GM12864 (cell line): Measurements from ENCODE around the gene KCNQ1.

Source experiments
- DNase-seq: peaks from one replicate; pipeline ENCODE4 v3.0.0-alpha.2; 2011; ENCODE audit warnings: low read depth
- H3K4me3 ChIP-seq: 2 replicates; pipeline ENCODE4 v1.5.1; 2011; ENCODE audit warnings: mild to moderate bottlenecking, low read depth, low read length, control low read depth
- CTCF ChIP-seq: IDR thresholded peaks from 2 replicates; pipeline ENCODE4 v1.5.1; 2011; ENCODE audit warnings: low read depth, mild to moderate bottlenecking, moderate library complexity, low read length, control low read depth, inconsistent platforms; ENCODE audit errors: missing control alignments

The KCNQ1 gene

DNA sequence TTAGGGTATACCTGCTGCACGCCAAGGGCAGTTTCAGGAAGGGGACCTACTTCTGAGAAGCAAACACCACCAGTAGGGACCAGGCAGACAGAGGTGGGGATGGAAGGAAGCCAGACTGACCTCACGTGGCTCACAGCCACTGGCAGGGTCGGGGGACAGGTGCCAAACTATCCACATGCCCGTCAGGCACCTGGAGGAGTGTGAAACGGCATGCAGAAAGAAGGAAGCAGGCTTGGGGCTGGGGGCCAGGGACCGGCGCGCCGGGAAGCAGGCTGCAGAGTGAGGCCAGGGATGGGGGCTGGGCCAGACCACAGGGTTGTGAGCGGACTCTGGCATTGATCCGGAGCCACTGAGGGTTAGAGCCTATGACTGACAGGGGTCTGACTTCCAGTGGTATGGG lies 393.3 kb downstream of the KCNQ1 start:
- no peak for TF ChIP-seq CTCF
- H3K4me3 ChIP-seq: no peak overlapping the region
- no peak for DNase-seq

DNA sequence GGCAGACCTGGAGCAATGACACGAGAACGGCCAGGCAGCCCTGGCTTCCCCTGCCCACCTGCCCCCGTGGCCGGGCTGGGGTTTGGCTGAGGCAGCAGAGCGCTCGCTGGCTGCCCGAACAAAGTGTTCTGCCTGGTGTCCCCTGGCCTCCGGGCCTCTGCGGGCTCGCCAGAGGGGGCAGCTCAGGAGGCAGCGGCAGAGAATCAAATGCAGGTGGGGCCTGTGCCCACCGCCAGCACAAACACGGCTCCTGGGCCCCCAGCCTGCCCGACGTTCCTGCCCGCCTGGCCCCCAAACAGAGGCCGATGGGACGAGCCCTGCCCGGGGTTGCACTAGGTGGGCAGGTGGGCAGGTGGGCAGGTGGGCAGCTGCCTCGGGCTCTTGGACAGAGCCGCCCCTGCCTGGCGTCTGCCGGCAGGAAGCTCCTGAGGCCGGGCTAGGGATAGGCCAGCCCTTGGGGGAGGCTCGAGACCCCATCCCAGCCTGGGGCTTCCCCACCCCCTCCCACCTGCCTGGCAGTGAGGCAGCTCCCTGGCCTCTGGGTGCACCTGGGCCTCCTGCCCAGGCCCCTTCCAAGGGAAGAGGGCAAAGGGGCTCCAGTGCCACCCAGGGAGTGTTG lies 394.0 kb downstream of the KCNQ1 start:
- no peak overlapping the region for H3K4me3 ChIP-seq
- TF ChIP-seq CTCF: no peak
- DNase-seq: no peak

DNA sequence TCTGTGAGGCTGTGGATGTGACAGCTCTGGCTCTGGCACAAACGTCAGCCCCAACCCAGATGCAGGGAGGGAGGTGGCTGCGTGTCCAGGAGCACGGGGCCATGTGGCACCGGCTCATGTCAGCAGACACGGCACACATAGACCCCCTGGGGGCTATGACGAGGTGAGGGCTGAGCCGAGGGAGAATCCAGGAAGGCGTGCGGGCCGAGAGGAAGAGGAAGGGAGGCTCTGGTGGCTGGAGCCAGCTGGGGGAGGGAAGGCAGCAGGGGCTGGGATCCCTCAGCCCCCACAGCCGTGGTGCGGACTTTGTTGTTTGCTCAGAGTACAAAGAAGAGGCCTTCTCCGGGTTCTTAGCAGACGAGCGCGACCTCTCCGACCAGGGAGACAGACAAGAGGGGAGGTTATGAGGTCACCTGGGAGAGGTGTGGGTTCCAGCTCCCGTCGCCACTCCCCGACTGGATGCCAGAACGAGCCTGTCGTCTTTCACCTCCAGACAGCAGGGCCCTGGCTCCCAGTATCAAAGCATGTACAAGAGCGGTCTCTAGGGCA lies 394.7 kb downstream of the KCNQ1 start:
- no peak overlapping the region for H3K4me3 ChIP-seq
- no peak for TF ChIP-seq CTCF
- no peak for DNase-seq

- no peak overlapping the region for H3K4me3 ChIP-seq
- no peak for DNase-seq
- no peak for TF ChIP-seq CTCF
These were observed 396.8 kb downstream of the KCNQ1 start for GRCh38 chr11:2841411-2842190.

GRCh38 chr11:2842876-2843275 lies 398.1 kb downstream of the KCNQ1 start:
- TF ChIP-seq CTCF: no peak
- H3K4me3 ChIP-seq: no peak overlapping the region
- DNase-seq: no peak

GRCh38 chr11:2843551-2843950 lies 398.7 kb downstream of the KCNQ1 start:
- H3K4me3 ChIP-seq: no peak overlapping the region
- no peak for TF ChIP-seq CTCF
- no peak for DNase-seq
